GM23338 (cell line): Measurements from ENCODE around the gene HNRNPAB. TPM values are rescaled to one million over a fixed set of nuclear protein-coding genes. Genes with fewer than 3 reads are reported as not detected.

Source experiments
- ATAC-seq: fragments of 200-7000 bp; cut with Tn5 transposase; 3 replicates; pipeline ENCODE4 v1.9.1; 2020
- DNase-seq: peaks from one replicate; pipeline ENCODE4 v3.0.0-alpha.2; 2015; ENCODE audit warnings: low spot score
- H2AFZ ChIP-seq: fragments of 200-600 bp; sonication (generic); 2 replicates; pipeline ENCODE4 v1.8.0; 2016; ENCODE audit warnings: antibody characterized with exemption, mild to moderate bottlenecking, moderate library complexity
- H3F3A ChIP-seq: fragments of 200-600 bp; sonication (generic); replicated peaks from 2 replicates; pipeline ENCODE4 v1.8.0; 2017; ENCODE audit warnings: antibody characterized with exemption, mixed run types, low read depth
- H3K27ac ChIP-seq: fragments of 200-600 bp; sonication (generic); 2 replicates; pipeline ENCODE4 v1.6.1; 2016; ENCODE audit warnings: low read depth
- H3K27me3 ChIP-seq: fragments of 200-600 bp; sonication (generic); 2 replicates; pipeline ENCODE4 v1.8.0; 2016; ENCODE audit warnings: mild to moderate bottlenecking, mixed run types, moderate library complexity; ENCODE audit not compliant: insufficient read depth
- H3K36me3 ChIP-seq: fragments of 200-600 bp; sonication (generic); 2 replicates; pipeline ENCODE4 v1.8.0; 2016; ENCODE audit warnings: mild to moderate bottlenecking; ENCODE audit not compliant: insufficient read depth
- H3K4me1 ChIP-seq: fragments of 200-600 bp; sonication (generic); 2 replicates; pipeline ENCODE4 v1.8.0; 2016; ENCODE audit warnings: mild to moderate bottlenecking, moderate library complexity; ENCODE audit not compliant: insufficient read depth
- H3K4me2 ChIP-seq: fragments of 200-600 bp; sonication (generic); 2 replicates; pipeline ENCODE4 v1.7.1; 2017; ENCODE audit warnings: mixed run types
- H3K4me3 ChIP-seq: fragments of 200-600 bp; sonication (generic); 2 replicates; pipeline ENCODE4 v1.6.1; 2016; ENCODE audit warnings: mixed run types
- H3K79me2 ChIP-seq: fragments of 200-600 bp; sonication (generic); replicated peaks from 2 replicates; pipeline ENCODE4 v1.8.0; 2017; ENCODE audit warnings: mild to moderate bottlenecking; ENCODE audit not compliant: insufficient read depth
- H3K9me2 ChIP-seq: fragments of 200-600 bp; sonication (generic); 2 replicates; pipeline ENCODE4 v1.8.0; 2017; ENCODE audit not compliant: insufficient read depth
- H4K20me1 ChIP-seq: fragments of 200-600 bp; sonication (generic); replicated peaks from 2 replicates; pipeline ENCODE4 v1.8.0; 2017; ENCODE audit warnings: mild to moderate bottlenecking; ENCODE audit not compliant: insufficient read depth
- H3K27ac Mint-ChIP-seq: 2 replicates; pipeline ENCODE4 v1.8.0; 2020; ENCODE audit warnings: inconsistent platforms, mild to moderate bottlenecking, moderate library complexity, mixed read lengths
- H3K27me3 Mint-ChIP-seq: 3 replicates; pipeline ENCODE4 v1.8.0; 2022; ENCODE audit warnings: low read depth, mild to moderate bottlenecking, moderate library complexity, mixed read lengths, inconsistent platforms; ENCODE audit not compliant: insufficient read depth, poor library complexity
- H3K36me3 Mint-ChIP-seq: 3 replicates; pipeline ENCODE4 v1.8.0; 2021; ENCODE audit warnings: low read depth, mild to moderate bottlenecking, inconsistent platforms, moderate library complexity, mixed read lengths
- H3K4me1 Mint-ChIP-seq: 3 replicates; pipeline ENCODE4 v1.8.0; 2020; ENCODE audit warnings: mild to moderate bottlenecking, inconsistent platforms, mixed read lengths
- H3K4me3 Mint-ChIP-seq: 3 replicates; pipeline ENCODE4 v1.8.0; 2021; ENCODE audit warnings: moderate library complexity, mild to moderate bottlenecking, inconsistent platforms, mixed read lengths
- H3K9me3 Mint-ChIP-seq: 3 replicates; pipeline ENCODE4 v1.8.0; 2020; ENCODE audit warnings: moderate library complexity, mild to moderate bottlenecking, inconsistent platforms, mixed read lengths
- CREB1 ChIP-seq: fragments of 250-450 bp; sonication (Bioruptor Pico); IDR thresholded peaks from 2 replicates; pipeline ENCODE4 v1.5.0; 2020; ENCODE audit warnings: low read depth, mild to moderate bottlenecking, moderate library complexity
- CTCF ChIP-seq, 2 experiments: fragments of 200-600 bp in 1 of 2; sonication (generic) in 1 of 2; conservative IDR thresholded peaks; 2 replicates each; pipeline versions ENCODE4 v1.5.1 to v1.6.1; 2016 to 2017; ENCODE audit warnings: antibody characterized with exemption in 2 of 2, low read depth in 2 of 2, mild to moderate bottlenecking in 2 of 2, moderate library complexity in 1 of 2
- ETS1 ChIP-seq: IDR thresholded peaks from 2 replicates; pipeline ENCODE4 v1.6.1; 2016; ENCODE audit warnings: antibody characterized with exemption
- EZH2 ChIP-seq: fragments of 200-600 bp; sonication (generic); IDR thresholded peaks from one replicate; pipeline ENCODE4 v1.8.0; 2017; ENCODE audit warnings: antibody characterized with exemption, mild to moderate bottlenecking, low read depth; ENCODE audit not compliant: unreplicated experiment
- EZH2phosphoT487 ChIP-seq: fragments of 200-600 bp; sonication (generic); IDR thresholded peaks from one replicate; pipeline ENCODE4 v1.8.1; 2018; ENCODE audit warnings: antibody characterized with exemption; ENCODE audit not compliant: unreplicated experiment
- JUNB ChIP-seq: IDR thresholded peaks from one replicate; pipeline ENCODE4 v1.6.1; 2016; ENCODE audit warnings: antibody characterized with exemption; ENCODE audit not compliant: unreplicated experiment
- NANOG ChIP-seq: IDR thresholded peaks from 2 replicates; pipeline ENCODE4 v1.6.1; 2016; ENCODE audit warnings: antibody characterized with exemption, borderline replicate concordance
- POLR2AphosphoS5 ChIP-seq: IDR thresholded peaks from 2 replicates; pipeline ENCODE4 v1.6.1; 2016; ENCODE audit warnings: antibody characterized with exemption, low read depth
- REST ChIP-seq: IDR thresholded peaks from one replicate; pipeline ENCODE4 v1.6.1; 2018; ENCODE audit warnings: antibody characterized with exemption; ENCODE audit not compliant: unreplicated experiment
- STAT1 ChIP-seq: IDR thresholded peaks from one replicate; pipeline ENCODE4 v1.6.1; 2016; ENCODE audit warnings: antibody characterized with exemption; ENCODE audit not compliant: unreplicated experiment
- ZNF114 ChIP-seq: fragments of 250-450 bp; sonication (Bioruptor Pico); IDR thresholded peaks from 2 replicates; pipeline ENCODE4 v1.5.0; 2020; ENCODE audit warnings: mild to moderate bottlenecking, moderate library complexity
- ZNF331 ChIP-seq: fragments of 250-450 bp; sonication (Bioruptor Pico); IDR thresholded peaks from 2 replicates; pipeline ENCODE4 v1.5.0; 2020; ENCODE audit warnings: low read depth, mild to moderate bottlenecking, moderate library complexity
- ZNF462 ChIP-seq: fragments of 250-450 bp; sonication (Bioruptor Pico); IDR thresholded peaks from 2 replicates; pipeline ENCODE4 v1.5.0; 2020; ENCODE audit warnings: mild to moderate bottlenecking, moderate library complexity
- polyA plus RNA-seq: library from polyadenylated mRNA; unstranded; fragments of >200 nt; fragmentation: Nextera tagmentation; extraction: Ambion mirVana; gene quantifications from 2 replicates; pipeline ENCODE4 v1.2.1, GENCODE V29; 2016
- total RNA-seq: library from RNA; depleted of rRNA; stranded (reverse); fragments of >200 nt; shearing (Covaris generic); gene quantifications from 2 replicates; pipeline ENCODE4 v1.2.3, GENCODE V29; 2014

Gene HNRNPAB
- total and polyA plus RNA-seq, 2 experiments from 2014 or later = 304 to 579 TPM

GRCh38 chr5:178252258-178252657 lies 47.9 kb downstream of the HNRNPAB start:
- H3K9me3 Mint-ChIP-seq = no peaks in the 10 kb centered on the region
- no peaks in the 10 kb centered on the region for H3K36me3 Mint-ChIP-seq
- no peaks in the 10 kb centered on the region for H3K36me3 ChIP-seq
- DNase-seq = no peak
- TF ChIP-seq JUNB (no peak), STAT1 (no peak), POLR2AphosphoS5 (no peak), CREB1 (CRISPR knock-in tag) (no peak), NANOG (no peak), REST (no peak), ETS1 (no peak), ZNF462 (CRISPR knock-in tag) (no peak), CTCF (conservative IDR thresholded peaks at IDR 0.05; ENCODE audit: low read depth in 2 of 2) (no peak), EZH2phosphoT487 (no peak), ZNF331 (CRISPR knock-in tag) (no peak), ZNF114 (no peak), EZH2 (no peak)
- H3K4me3 Mint-ChIP-seq = no peak overlapping the region
- H3K4me1 Mint-ChIP-seq = peaks cover 13% of the 10 kb centered on the region
- H3K27ac ChIP-seq = no peak overlapping the region
- no peaks in the 10 kb centered on the region for H3K9me2 ChIP-seq
- H3K27ac Mint-ChIP-seq = no peak overlapping the region
- H3K4me1 ChIP-seq = no peaks in the 10 kb centered on the region
- H3F3A ChIP-seq = no peaks in the 10 kb centered on the region
- H3K27me3 ChIP-seq = no peaks in the 10 kb centered on the region
- H2AFZ ChIP-seq = no peak overlapping the region
- no peaks in the 10 kb centered on the region for H4K20me1 ChIP-seq
- no peaks in the 10 kb centered on the region for H3K79me2 ChIP-seq
- ATAC-seq = no peak
- peaks cover 7% of the 10 kb centered on the region for H3K27me3 Mint-ChIP-seq
- no peak overlapping the region for H3K4me2 ChIP-seq
- H3K4me3 ChIP-seq = no peak overlapping the region
